DND-41 (cell line): ENCODE data around the gene CARS1.

Source experiments
- CTCF ChIP-seq: IDR thresholded peaks from 2 replicates; pipeline ENCODE4 v1.5.1; 2012; ENCODE audit warnings: borderline replicate concordance, low read length, moderate library complexity, mild to moderate bottlenecking; ENCODE audit not compliant: poor library complexity, severe bottlenecking; ENCODE audit errors: extremely low read depth
- EZH2 ChIP-seq: IDR thresholded peaks from 3 replicates; pipeline ENCODE4 v1.6.1; 2012; ENCODE audit warnings: borderline replicate concordance, low read depth, mild to moderate bottlenecking, moderate library complexity, low read length, inconsistent platforms; ENCODE audit not compliant: severe bottlenecking

GRCh38 chr11:3022982-3023381 is 34.2 kb downstream of the CARS1 start:
- no peak for TF ChIP-seq EZH2
- no peak for TF ChIP-seq CTCF
